ENCODE data around the gene ZFAND6.

DNA sequence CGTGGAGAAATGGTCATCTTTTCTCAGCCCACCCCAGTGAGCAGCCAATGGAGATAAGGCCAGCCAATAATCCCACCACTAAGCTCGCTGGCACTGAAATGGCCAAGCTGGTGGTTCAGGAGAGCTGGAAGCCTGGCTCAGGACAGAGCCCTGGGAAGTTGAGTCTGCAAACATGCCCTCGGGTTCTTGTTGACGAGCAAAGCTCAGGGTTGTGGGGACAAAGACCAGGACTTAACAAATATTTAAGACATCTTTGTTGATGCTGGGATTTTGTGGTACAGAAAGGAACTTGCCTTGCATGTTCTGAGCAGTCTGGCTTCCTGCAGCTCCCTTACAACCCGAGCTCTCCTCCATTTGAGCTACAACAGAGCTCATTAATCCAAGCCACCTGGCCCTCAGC is 97.7 kb downstream of the ZFAND6 start:
- TF ChIP-seq, protein P1, sequence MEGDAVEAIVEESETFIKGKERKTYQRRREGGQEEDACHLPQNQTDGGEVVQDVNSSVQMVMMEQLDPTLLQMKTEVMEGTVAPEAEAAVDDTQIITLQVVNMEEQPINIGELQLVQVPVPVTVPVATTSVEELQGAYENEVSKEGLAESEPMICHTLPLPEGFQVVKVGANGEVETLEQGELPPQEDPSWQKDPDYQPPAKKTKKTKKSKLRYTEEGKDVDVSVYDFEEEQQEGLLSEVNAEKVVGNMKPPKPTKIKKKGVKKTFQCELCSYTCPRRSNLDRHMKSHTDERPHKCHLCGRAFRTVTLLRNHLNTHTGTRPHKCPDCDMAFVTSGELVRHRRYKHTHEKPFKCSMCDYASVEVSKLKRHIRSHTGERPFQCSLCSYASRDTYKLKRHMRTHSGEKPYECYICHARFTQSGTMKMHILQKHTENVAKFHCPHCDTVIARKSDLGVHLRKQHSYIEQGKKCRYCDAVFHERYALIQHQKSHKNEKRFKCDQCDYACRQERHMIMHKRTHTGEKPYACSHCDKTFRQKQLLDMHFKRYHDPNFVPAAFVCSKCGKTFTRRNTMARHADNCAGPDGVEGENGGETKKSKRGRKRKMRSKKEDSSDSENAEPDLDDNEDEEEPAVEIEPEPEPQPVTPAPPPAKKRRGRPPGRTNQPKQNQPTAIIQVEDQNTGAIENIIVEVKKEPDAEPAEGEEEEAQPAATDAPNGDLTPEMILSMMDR (IDR thresholded peaks at IDR 0.05; ENCODE audit: low read depth, low read length, poor library complexity, severe bottlenecking) = no peak
- TF ChIP-seq EZH2phosphoT487 (IDR thresholded peaks at IDR 0.05; ENCODE audit: borderline replicate concordance, low read length) = no peak
